T-helper 22 cell (primary cell): ENCODE measurements around the gene NCOA6.
"Not testable (repeated sequence)": the region's sequence is repeated elsewhere in the genome, so short reads cannot be mapped to it uniquely, and the experiment has no call there.

ENCODE experiments used
- DNase-seq: peaks from one replicate; pipeline ENCODE4 v3.0.0-alpha.2; 2020; ENCODE audit warnings: low read depth

NCOA6 gene

DNA sequence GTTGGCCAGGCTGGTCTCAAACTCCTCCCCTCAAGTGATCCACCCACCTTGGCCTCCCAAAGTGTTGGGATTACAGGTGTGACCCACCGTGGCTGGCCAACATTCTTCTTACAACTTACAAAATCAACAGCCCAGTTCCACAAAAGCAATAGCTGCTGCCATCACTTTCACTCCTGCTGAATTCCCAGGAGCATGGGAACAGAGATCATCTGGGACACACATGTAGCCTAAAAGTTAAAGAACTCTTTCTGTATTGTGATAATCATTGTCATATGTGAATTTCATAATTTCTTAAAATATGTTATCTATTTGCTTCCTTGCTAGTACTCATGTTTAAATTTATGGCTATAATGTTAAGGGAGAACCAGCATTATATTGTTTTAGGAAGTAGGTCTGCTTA is 51.7 kb downstream of the NCOA6 start:
- DNase-seq = no peak

DNA sequence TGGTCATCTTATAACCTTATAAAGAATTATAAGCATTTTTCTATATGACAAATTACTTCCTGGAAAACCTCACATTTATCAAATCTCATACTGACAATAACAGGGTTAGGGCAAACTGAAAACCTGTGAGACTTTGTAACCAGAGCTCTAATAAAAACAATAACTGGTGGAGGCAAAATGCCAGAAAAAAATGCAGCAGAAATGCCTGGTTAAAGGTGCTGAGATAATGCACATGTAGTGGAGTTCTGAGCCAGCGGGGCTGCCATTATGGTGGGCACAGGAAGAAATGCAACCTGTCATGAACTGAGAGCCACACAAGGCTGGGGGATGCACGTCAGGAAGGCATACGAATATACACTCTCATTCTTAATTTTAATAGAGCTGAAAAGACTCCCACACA is 53.0 kb downstream of the NCOA6 start:
- no peak for DNase-seq

DNA sequence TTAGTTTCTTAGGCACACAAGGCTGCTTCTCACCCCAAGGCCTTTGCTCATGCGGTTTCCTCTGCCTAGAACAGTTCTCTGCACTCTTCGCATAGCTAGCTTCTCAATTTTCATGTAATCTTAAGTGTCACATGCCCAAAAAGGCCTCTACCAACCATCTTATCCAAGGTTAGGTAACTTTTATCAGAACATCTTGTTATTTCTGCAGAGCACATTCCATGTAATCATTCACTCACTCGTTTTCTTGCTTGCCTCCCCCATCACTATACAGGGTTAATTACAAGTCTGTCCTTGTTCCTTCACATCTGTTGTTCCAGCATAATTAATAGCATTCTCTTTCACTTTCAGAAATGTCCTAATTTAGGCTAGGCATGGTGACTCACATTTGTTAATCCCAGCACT is 53.8 kb downstream of the NCOA6 start:
- DNase-seq = no peak

DNA sequence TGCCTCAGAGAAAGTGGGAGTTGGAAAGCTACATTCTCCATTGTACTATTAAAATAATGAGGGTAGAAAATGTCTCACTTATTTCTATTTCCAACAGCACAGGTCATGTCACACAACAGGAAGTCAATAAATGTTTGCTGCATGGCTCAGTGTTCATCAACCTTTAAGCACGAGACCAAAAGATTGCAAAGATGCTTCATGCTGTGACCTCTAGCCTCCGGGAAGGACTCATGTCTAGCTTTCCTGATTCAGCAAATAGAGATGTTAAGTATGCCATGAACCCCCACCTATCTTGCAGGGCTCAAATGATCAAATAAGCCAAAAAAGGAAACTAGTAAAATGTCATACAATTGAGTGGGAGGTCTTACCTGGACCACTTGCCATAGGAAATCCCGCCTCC is 57.4 kb downstream of the NCOA6 start:
- DNase-seq = no peak

DNA sequence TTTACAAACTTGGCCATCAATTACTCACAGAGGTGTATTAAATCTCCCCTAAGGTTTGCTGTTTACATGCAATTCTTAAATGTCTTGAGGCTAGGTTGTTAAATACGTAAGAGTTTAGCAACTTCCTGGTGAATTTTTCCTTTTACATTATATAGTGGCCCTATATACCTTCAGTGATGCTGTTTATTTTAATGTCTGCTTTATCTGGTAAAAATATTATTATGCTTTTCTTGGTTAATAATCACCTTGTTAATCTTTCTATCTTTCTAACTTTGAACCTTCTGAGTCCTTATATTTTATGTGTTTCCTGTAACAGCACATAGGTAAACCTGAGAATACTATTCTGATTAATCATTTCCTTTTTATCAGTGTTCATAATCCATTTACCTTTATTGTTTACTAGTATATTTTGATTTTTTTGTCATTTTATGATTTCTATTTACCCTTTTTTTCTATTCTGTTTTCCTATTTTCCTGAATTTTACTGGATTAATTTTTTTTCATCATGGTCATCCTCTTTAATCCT is 63.4 kb downstream of the NCOA6 start:
- no peak for DNase-seq

DNA sequence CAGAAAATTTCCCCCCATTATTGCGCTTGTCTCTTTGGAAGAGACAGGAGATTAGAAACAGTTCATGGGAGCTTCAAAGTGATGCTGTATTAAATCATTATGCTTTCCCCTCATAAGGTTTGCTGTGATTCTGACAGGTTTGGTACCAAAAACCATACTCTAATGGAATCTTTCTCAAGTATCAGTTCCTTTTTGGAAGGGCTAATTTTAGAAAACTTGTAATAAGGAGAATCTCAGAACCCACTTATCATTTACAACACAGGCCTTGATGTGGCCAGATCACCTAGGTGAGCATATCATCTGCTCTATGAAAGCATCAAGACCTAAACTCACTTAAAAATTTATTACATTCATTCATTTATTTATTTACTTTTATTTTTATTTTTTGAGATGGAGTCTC is 70.1 kb downstream of the NCOA6 start:
- no peak for DNase-seq

DNA sequence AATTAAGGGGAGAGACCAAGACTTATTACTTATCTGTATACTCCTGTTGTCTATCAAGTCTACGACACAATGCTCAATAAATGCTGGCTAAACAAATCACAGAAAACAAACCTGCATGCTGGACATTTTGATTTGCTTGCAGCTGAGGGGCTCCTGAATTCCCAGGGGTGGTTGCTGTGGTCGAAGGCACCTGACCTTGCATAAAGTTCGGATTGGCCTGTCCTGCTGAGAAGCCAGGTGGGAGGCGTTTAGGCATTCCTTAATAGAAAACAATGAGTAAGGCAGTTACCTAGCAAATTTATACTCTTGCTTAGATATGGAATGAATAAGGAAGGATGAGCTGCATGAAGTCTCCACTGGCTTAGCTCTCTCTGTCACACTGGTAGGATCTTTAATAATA is 70.8 kb downstream of the NCOA6 start:
- DNase-seq = no peak

DNA sequence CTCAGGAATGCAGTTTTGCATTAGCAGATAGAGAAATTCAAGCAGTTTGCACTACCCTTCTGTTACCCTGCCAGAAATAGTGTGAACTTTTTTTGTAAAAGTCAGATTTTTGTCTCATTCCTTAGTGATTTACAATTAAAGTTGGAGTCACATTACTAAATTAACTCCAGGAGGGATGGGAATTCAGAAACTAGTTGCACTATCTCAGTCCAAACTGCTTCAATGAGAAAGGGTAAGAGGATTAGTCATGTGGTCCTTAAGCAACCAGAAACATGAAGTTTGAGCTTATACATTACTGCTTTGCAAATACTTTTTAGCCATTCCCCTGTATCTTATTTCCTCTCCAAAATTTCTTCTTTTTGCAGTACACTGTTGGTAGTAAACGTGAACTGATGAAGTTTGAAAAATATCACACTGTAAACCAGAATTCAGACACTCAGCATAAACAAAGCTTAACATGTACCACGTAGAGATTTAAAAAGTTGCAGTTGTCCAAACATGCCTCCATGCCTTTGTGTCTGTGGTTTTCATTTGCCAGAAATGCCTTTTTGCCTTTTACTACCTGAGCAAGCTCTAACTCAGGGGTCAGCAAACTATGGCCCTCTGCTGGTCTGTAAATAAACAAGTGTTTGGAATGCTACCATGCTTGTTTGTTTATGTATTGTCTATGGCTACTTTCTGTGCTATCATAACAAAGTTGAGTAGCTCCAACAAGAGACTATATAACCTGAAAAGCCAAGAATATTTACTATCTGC is 71.6 kb downstream of the NCOA6 start:
- DNase-seq = no peak

DNA sequence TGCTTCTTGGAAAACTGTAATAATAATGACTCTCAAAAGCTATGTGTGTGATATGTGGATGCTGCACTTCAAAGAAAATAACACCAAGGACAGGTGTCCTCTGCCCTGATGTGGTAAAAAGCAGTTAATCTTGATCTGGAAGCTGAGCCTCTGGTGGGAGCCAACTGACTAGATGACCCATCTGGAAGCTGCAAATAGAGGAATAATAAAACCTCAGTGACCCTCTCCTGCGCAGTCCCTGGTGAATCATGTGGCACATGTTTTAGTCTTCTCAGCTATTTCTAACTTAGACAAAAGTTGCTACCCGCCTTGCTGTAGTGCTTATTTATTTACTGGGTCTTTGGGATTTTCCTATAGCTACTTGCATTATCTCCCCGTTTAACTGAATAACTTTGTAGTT is 74.0 kb downstream of the NCOA6 start:
- DNase-seq = no peak

DNA sequence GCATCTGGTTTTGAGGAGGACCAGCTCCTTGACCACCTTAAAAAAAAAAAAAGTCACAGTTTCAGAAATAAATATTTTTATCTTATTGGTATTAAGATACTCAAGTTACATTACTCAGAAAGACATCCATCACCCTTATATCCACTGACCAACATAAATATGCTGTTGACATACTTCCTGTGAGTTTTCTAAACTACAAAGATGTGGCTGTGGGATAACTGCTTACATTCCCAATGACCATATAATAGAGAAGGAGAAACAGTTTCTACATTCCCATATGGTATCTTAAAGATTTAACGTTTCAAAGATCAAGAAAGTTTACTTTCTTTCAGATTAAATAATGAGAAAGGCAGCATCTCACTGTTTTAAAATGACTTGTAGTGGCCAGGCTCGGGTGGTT is 75.0 kb downstream of the NCOA6 start:
- no peak for DNase-seq

DNA sequence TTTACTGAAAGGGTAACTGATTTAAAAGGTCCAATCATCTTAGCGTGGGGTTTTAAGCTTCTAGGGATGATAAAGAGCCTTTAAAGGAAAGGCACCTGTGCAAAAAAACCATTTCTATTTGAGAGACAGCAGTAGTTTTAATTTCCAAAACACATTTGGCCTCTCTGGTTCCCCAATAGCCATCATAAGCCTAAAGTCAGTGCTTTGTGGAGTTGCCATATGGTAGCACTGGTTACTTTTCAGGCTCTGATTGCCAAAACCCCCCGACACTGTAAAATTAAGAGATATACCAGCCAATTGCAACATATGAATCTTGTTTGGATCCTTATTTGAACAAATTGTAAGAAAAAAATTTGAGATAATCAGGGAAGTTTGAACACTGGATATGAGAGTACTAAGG is 76.7 kb downstream of the NCOA6 start:
- no peak for DNase-seq

DNA sequence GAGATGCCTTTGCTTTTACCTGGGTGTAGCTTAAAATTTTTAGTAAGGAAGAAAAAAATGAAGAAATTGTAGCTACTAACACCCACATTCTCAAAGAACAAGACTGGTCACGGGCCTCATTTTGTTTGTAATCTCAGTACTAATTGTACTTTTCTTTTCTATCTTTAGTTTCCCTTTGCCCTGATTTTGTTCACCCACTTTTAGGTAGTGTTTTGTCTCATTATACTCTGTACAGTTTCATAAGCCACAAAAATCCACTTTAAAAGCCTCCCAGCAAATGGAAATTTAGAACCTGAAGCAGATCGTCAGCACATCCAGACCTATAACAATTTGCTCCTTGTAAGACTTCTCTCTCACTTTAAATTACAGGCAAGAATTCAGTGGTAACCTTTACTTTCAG is 78.0 kb downstream of the NCOA6 start:
- DNase-seq = no peak

DNA sequence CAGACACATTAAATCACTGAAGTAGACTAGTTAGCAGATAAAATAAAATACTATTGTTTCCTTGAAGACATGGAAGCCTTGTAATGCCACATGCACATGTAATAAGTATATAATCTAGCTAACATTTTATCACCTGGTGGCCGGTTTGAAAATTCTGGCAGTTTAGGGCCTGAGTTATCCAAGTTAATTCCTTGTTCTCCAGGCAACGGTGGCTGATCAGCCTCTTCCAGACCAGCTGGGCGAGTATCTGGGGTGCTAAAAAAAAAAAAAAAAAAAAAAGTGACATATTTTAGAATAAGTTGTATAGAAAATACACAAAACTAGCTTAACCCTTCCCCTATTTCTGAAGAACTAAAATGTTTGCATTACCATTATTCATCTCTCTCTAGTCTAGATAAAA is 78.8 kb downstream of the NCOA6 start:
- DNase-seq = no peak

DNA sequence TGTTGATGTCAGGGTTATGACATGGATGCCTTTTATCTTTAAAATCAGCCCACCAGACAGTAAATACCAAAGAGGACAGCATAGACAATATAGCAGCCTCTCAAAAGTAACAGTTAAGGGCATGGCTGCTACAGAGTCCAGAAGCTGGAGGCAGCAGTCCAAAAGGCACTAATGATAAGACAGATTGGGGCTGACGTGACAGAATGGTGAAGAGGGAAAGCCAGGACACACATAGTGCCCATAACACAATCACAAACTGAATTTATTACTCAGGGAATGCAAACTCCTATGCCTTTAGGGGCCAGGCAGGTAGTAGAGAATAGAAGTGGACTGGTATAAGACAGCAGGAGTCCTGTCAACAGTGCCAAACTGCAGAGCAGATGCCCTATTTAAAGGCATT is 80.6 kb downstream of the NCOA6 start:
- no peak for DNase-seq

DNA sequence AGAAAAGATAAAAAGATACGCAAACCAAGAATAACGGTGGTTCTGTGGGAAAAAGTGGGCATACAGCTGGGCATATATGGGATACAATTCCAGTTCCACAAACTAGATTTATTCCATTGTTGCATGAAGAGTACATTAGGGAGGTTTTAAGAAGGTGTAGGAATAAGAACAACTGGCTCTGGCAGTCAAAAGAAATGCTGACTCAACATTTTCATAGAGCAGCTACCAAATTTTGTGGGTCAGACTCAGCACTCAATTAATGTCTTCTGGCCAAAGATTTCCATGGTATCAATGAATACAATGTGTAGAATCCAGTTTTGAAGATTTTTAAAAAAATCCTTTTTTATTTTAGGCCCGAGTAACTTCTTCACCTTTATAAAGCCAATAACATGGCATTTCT is 81.1 kb downstream of the NCOA6 start:
- DNase-seq = no peak

DNA sequence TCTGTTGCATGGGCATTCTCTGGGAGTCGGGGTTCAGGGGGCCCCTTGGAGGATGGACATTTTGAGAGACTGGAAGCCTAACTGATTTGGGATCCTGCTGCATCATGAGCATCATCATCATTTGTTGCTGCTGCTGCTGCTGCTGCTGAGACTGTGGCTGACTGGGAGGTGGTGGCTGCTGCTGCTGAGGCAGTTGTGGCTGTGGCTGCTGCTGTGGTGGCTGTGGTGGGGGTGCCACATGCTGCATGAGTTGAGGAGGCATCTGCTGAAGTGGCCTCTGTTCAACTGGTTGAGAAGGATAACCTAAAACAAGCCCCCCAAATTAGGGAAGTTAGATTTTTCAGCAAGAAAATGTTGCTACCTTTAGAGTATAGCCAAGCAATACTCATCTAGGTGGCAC is 82.4 kb downstream of the NCOA6 start:
- no peak for DNase-seq

DNA sequence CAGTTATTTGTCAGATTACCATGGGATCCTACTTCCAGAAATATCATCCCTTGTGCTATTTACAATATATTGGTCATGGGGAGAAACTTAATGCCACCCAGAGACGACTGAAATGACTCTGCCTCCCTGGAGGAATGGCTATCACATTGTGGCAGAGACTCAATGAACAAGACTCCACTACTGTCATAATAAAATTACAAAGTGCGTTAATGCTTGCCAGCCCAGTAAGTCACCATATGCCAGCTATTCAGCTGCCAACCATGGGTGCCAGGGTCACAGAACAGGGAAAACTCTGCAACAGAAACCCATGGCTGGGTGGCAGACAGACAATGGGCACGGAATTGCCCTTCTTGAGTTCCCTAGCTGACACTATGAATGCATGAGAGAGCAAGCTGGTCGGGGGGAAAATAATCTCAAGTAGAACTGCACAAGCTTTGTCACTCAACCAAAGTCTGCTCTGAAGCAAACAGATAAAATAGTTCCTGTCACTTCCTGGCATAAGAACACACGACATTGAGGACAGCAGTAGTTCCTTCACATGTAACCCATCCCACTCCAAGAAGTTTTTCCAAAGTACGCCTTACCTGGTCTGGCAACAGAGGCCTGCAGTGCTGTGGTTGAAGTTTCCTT is 89.2 kb downstream of the NCOA6 start:
- DNase-seq = no peak

DNA sequence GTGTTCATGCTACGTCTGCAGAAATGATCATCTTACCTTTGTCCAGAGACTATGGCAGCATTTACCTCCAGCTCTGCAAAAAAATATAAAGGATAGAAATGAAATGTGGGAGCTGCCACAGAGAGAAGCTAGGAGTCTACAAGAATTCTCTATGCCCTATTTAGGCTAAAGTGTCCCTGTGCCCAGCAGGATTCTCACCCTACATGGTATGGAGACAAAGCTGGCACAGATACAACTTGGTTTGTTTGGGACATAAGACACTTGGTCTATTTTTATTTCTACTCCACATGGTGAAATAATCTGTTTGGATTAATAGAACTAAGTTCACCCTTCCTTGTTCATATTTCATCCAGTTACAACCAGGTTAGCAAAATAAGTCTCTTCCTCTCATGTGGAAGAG is 92.9 kb downstream of the NCOA6 start:
- DNase-seq = no peak

DNA sequence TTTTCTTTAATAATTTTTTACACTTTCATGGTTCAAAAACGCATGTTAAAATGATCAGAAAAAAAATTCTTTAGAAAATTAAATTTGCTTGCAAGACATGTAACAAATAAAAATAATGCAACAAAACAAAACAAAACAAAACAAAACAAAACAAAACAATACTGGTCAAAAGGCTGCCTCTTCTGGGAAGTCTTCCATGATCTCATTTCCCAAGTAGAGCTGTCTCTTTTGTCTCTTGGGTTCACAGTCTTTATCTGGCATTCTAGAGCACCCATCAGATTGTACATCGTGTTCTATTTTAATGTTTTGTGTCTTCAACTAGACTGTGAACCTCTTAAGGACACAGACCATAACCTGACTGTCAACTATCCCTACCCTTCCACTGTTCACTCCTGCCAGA is 96.0 kb downstream of the NCOA6 start:
- no peak for DNase-seq

DNA sequence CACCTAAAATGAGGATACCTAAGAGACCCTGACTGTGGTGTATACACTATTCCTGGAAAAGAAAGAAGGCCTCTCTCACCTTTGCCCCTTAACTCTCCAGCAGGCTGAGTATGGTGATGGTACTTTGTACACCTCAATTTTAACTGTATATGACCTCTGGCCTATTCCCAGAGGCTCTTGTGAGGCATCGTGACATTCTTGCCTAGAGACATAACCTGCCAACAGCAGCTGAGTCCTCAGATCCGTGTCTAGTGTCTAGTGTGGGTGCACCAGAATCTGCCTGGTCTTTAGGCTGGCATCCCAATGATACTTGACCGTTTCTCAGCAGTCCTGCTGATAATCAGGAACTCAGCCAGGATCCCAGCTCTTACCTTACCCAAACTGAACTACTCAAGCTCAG is 101.3 kb downstream of the NCOA6 start:
- no peak for DNase-seq

DNA sequence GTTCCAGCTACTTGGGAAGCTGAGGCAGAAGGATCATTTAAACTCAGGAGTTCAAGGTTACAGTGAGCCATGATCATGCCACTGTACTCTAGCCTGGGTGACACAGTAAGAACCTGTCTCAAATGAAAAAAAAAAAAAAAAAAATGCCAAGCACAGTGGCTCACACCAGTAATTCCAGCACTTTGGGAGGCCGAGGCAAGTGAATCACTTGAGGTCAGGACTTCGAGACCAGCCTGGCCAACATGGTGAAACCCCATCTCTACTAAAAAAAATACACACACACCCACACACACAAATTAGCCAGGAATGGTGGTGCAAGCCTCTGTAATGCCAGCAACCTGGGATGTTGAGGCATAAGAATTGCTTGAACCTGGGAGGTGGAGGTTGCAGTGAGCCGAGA is 102.9 kb downstream of the NCOA6 start:
- DNase-seq = not testable (repeated sequence)

DNA sequence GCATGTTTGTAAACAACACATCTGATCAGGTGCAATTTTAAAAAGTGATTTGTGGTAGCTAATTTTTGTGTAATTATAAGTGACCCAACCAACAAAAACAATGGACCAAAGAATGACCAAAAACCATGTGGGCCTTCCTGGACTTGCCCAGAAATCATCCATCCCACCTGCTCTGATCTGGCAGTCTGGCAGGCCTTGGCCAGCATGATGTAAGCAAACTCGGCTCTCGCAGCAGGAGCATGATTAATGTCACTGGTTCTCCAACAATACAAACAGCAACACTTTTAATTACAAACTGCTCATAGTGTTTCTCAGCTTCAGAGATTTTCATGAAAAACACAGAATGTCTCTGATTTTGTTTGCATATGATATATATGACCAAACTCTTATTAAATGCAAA is 105.2 kb downstream of the NCOA6 start:
- DNase-seq = no peak

DNA sequence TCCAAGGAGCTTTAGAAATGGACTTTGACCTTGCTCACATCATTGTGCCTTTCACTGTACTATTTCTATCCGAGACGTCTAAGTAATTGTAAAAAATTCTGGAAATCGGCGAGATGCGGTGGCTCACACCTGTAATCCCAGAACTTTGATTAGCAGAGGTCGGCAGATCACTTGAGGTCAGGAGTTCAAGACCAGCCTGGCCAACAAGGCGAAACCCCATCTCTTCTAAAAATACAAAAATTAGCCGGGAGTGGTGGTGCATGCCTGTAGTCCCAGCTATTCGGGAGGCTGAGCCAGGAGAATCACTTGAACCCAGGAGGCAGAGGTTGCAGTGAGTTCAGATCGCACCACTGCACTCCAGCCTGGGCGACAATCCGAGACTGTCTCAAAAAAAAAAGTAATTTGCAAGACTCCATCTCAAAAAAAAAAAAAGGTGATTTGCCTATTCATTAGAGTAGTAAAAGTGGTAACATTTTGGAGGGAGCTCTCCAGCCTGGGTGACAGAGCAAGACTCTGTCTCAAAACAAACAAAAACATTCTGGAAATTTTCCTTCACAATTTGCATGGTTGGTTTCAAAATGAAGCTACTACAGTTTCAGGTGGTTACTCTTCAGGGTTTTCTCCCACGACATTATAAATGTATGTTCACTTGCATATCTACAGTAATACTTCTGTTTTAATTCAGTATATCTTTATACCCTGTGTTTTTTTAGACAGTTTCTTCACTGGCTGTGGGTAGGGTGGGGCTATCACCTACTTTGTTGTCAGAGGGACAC is 106.0 kb downstream of the NCOA6 start:
- DNase-seq = not testable (repeated sequence)
